Endothelial cell of umbilical vein (primary cell): ENCODE measurements around the gene FAM24A. TPM values are rescaled to one million over a fixed set of nuclear protein-coding genes. Genes with fewer than 3 reads are reported as not detected.

Experiments
- BruUV-seq: library from RNA; stranded (reverse); fragments of 400-500 nt; replicated peaks from 2 replicates; lab custom pipeline; 2021; lab: Mats Ljungman, UMichigan
- CTCF ChIA-PET: fragments of 300-600, 350-600 bp; sonication (Branson Sonifier 250); formaldehyde crosslinking; loops from one replicate; lab custom pipeline; 2021; ENCODE audit warnings: antibody characterized with exemption, inconsistent platforms; lab: Charles Lee
- POLR2A ChIA-PET: fragments of 300-600, 350-600 bp; sonication (Branson Sonifier 250); formaldehyde crosslinking; loops from one replicate; lab custom pipeline; 2021; ENCODE audit warnings: antibody characterized with exemption, inconsistent platforms; lab: Charles Lee
- DNase-seq: peaks from one replicate; pipeline ENCODE4 v3.0.0-alpha.2; 2011; ENCODE audit warnings: low read depth, low spot score
- FAIRE-seq: peaks from 2 replicates; lab custom pipeline; 2011; peaks lifted over from hg19 to GRCh38; lab: Jason Lieb, UNC
- H2AFZ ChIP-seq: 2 replicates; pipeline ENCODE4 v1.6.0; 2012; ENCODE audit warnings: low read depth, low read length, control low read depth, inconsistent platforms
- H3K27ac ChIP-seq: 2 replicates; pipeline ENCODE4 v1.5.1; 2011; ENCODE audit warnings: low read depth, mild to moderate bottlenecking, control low read depth, low read length, moderate library complexity; ENCODE audit not compliant: insufficient read depth
- H3K27me3 ChIP-seq, 2 experiments: 2 replicates each; pipeline versions ENCODE4 v1.6.0 to v1.6.1; 2011; ENCODE audit warnings: low read length in 2 of 2, mixed read lengths in 1 of 2; ENCODE audit not compliant: control insufficient read depth in 2 of 2, insufficient read depth in 2 of 2
- H3K36me3 ChIP-seq, 2 experiments: 2 replicates in 1 of 2; 3 replicates in 1 of 2; pipeline ENCODE4 v1.5.1; 2011; ENCODE audit warnings: low read length in 2 of 2, mild to moderate bottlenecking in 1 of 2, moderate library complexity in 1 of 2; ENCODE audit not compliant: control insufficient read depth in 2 of 2, insufficient read depth in 2 of 2; ENCODE audit errors: extremely low read depth in 1 of 2
- H3K4me1 ChIP-seq: 3 replicates; pipeline ENCODE4 v1.5.1; 2011; ENCODE audit warnings: mild to moderate bottlenecking, low read length; ENCODE audit not compliant: control insufficient read depth, insufficient read depth; ENCODE audit errors: extremely low read depth
- H3K4me2 ChIP-seq: 2 replicates; pipeline ENCODE4 v1.6.1; 2011; ENCODE audit warnings: low read length, control low read depth, mixed read lengths; ENCODE audit not compliant: insufficient read depth
- H3K4me3 ChIP-seq, 3 experiments: fragments of 200-600 bp in 1 of 3; sonication (generic), shearing (Covaris generic) in 1 of 3; replicated peaks in 1 of 3; 2 replicates each; pipeline ENCODE4 v1.5.1; 2011 to 2016; ENCODE audit warnings: control low read depth in 3 of 3, low read length in 3 of 3, mild to moderate bottlenecking in 2 of 3, inconsistent platforms in 1 of 3, low read depth in 1 of 3, moderate library complexity in 1 of 3; ENCODE audit not compliant: insufficient read depth in 1 of 3
- H3K79me2 ChIP-seq: 2 replicates; pipeline ENCODE4 v1.6.0; 2012; ENCODE audit warnings: low read length, inconsistent platforms; ENCODE audit not compliant: control insufficient read depth, insufficient read depth
- H3K9ac ChIP-seq: replicated peaks from 2 replicates; pipeline ENCODE3; 2011; ENCODE audit warnings: low read length, control low read depth; ENCODE audit not compliant: insufficient read depth; ENCODE audit errors: extremely low read depth
- H3K9me1 ChIP-seq: replicated peaks from 3 replicates; pipeline ENCODE4 v1.6.0; 2011; ENCODE audit warnings: mild to moderate bottlenecking, low read length; ENCODE audit not compliant: control insufficient read depth, insufficient read depth; ENCODE audit errors: extremely low read depth
- H3K9me3 ChIP-seq: replicated peaks from 2 replicates; pipeline ENCODE4 v1.5.1; 2012; ENCODE audit warnings: low read length, inconsistent platforms; ENCODE audit not compliant: control insufficient read depth, insufficient read depth
- H4K20me1 ChIP-seq: replicated peaks from 2 replicates; pipeline ENCODE3; 2011; ENCODE audit warnings: mild to moderate bottlenecking, low read length; ENCODE audit not compliant: control insufficient read depth, insufficient read depth; ENCODE audit errors: extremely low read depth
- CTCF ChIP-seq, 2 donors: IDR thresholded peaks; 1 replicate in 1 of 2; 2 replicates in 1 of 2; pipeline ENCODE4 v1.5.1; 2011; ENCODE audit warnings: low read length in 2 of 2, mild to moderate bottlenecking in 2 of 2, moderate library complexity in 2 of 2, control low read depth in 1 of 2, inconsistent platforms in 1 of 2, low read depth in 1 of 2; ENCODE audit not compliant: insufficient read depth in 1 of 2; ENCODE audit errors: extremely low read depth in 1 of 2
- EZH2 ChIP-seq: IDR thresholded peaks from 2 replicates; pipeline ENCODE4 v1.6.1; 2012; ENCODE audit warnings: borderline replicate concordance, low read depth, mild to moderate bottlenecking, moderate library complexity, low read length, inconsistent platforms; ENCODE audit not compliant: severe bottlenecking
- FOS ChIP-seq: IDR thresholded peaks from 2 replicates; pipeline ENCODE4 v1.6.1; 2011; ENCODE audit warnings: mild to moderate bottlenecking, low read length, moderate library complexity, borderline replicate concordance; ENCODE audit not compliant: insufficient read depth
- GATA2 ChIP-seq: IDR thresholded peaks from 2 replicates; pipeline ENCODE4 v1.7.0; 2011; ENCODE audit warnings: low read depth, mild to moderate bottlenecking, moderate library complexity, mixed read lengths, low read length; ENCODE audit not compliant: insufficient read length, insufficient read depth
- JUN ChIP-seq: IDR thresholded peaks from 2 replicates; pipeline ENCODE4 v1.6.1; 2011; ENCODE audit warnings: borderline replicate concordance, low read depth; ENCODE audit not compliant: insufficient read length, insufficient read depth
- MAX ChIP-seq: IDR thresholded peaks from 2 replicates; pipeline ENCODE4 v1.6.1; 2011; ENCODE audit not compliant: insufficient read depth, insufficient read length
- MYC ChIP-seq: IDR thresholded peaks from one replicate; pipeline ENCODE4 v1.6.1; 2011; ENCODE audit warnings: mild to moderate bottlenecking, low read depth, low read length
- POLR2A ChIP-seq: IDR thresholded peaks from 2 replicates; pipeline ENCODE4 v1.6.1; 2012; ENCODE audit warnings: low read depth, mild to moderate bottlenecking, control low read depth, low read length
- POLR2AphosphoS5 ChIP-seq: IDR thresholded peaks from 2 replicates; pipeline ENCODE4 v1.6.1; 2012; ENCODE audit warnings: low read depth, mild to moderate bottlenecking, control low read depth, low read length, moderate library complexity; ENCODE audit not compliant: insufficient read depth
- dilution Hi-C: fragments of 300-500 bp; cut with MboI; formaldehyde crosslinking; loops from one replicate; pipeline ENCODE4 v1.15.0; 2019; ENCODE audit warnings: low sequenced_read_pairs; ENCODE audit not compliant: extremely low pct_ligation_motif_present
- intact Hi-C: fragments of 100-400 bp; cut with micrococcal nuclease; formaldehyde crosslinking; loops from one replicate; pipeline ENCODE4 v1.10.0; 2022
- polyA plus RNA-seq, 4 experiments: library from polyadenylated mRNA; depleted of rRNA in 3 of 4; stranded (reverse) in 3 of 4; unstranded in 1 of 4; fragments of >200 nt; gene quantifications; 2 replicates each; pipeline versions ENCODE4 v1.2.1 to v1.2.3, GENCODE V29; 2011 to 2012; ENCODE audit warnings: missing spikeins in 1 of 4
- total RNA-seq: library from RNA; stranded (reverse); gene quantifications from 2 replicates; pipeline ENCODE4 v1.2.3, GENCODE V29; 2021

Gene FAM24A
- total and polyA plus RNA-seq, 2 donors (not counting 3 experiments of a cell fraction or from before 2014, with no cell fraction given): not detected

GRCh38 chr10:122930140-122930539 lies 19.7 kb downstream of the FAM24A start:
- H3K27me3 ChIP-seq: no peaks in the 10 kb centered on the region
- no peaks in the 10 kb centered on the region for H3K79me2 ChIP-seq
- intact Hi-C loops: no loop called here
- H3K27ac ChIP-seq: no peak overlapping the region
- no peak overlapping the region for H2AFZ ChIP-seq
- H3K9me3 ChIP-seq: no peaks in the 10 kb centered on the region
- H3K36me3 ChIP-seq: no peaks in the 10 kb centered on the region
- dilution Hi-C loops: no loop called here
- CTCF ChIA-PET: no interaction called here
- no peak overlapping the region for H3K4me2 ChIP-seq
- DNase-seq: no peak
- POLR2A ChIA-PET: no interaction called here
- no peak overlapping the region for H3K9ac ChIP-seq
- no peaks in the 10 kb centered on the region for H3K9me1 ChIP-seq
- H3K4me3 ChIP-seq: no peak overlapping the region
- no peaks in the 10 kb centered on the region for H3K4me1 ChIP-seq
- TF ChIP-seq CTCF (IDR thresholded peaks at IDR 0.05; ENCODE audit: extremely low read depth in 1 of 2, insufficient read depth in 1 of 2, low read depth in 1 of 2, low read length in 2 of 2) (no peak), MAX (no peak), MYC (no peak), POLR2A (no peak), FOS (no peak), EZH2 (no peak), POLR2AphosphoS5 (no peak), JUN (no peak), GATA2 (no peak)
- BruUV-seq: no TSS peak
- H4K20me1 ChIP-seq: no peaks in the 10 kb centered on the region
- FAIRE-seq: no peak
